ENCODE results near the gene DDX54.

Gene DDX54

DNA sequence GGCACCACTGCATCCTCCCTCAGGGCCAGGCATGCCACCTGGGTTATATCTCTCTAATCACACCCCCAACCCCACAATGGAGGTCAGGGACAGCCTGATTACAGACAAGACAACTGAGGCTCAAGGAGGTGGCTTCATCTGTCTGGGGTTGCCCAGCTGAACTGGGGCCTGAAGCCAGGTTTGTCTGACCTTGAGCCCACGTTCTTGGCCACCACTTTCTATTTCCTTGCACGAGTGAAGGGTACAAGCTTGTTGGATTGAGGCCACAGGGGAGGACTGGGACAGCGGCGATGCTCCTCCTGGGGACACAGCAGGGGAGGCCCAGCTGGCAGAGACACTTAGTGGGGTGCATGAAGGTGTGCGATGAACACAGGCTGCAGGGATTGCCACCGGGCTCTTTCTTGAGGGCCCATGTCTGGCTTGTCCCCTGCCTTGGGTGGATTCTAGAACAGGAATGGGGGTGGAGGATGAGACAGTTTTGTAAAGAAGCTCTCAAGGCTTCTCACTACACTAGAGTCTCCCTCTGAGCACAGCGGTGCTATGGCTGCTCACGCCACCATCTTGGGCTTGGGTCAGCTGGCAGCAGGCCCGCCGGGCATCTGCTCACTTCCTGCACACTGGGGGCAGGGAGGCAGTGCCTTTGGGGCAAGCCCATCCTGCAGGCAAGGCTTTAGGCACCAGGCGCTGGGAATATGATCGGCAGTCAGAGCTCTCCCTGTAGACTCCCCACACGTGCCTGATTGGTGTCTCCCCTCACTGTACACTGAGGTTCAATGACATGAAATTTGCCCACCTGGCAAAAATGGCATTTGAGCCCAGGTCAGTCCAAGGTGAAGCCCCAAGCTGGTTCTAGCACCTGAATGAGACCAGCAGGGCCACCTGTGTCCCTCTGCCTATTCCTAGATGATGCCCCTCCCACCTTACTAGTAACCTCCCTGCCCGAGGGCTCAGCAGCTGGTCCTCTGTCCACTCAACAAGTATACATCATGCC lies 16.2 kb upstream of the DDX54 start:
- H3K27ac ChIP-seq (replicated peaks): no peak overlapping the region
- TF ChIP-seq SPI1 (IDR thresholded peaks at IDR 0.05; ENCODE audit: borderline replicate concordance, low read depth) (no peak), CTCF (IDR thresholded peaks at IDR 0.05; ENCODE audit: insufficient read depth, low read length) (no peak), GABPA (IDR thresholded peaks at IDR 0.05; ENCODE audit: low read depth) (no peak), POLR2AphosphoS5 (IDR thresholded peaks at IDR 0.05; ENCODE audit: low read depth) (no peak)
- TF ChIP-seq, protein P1, sequence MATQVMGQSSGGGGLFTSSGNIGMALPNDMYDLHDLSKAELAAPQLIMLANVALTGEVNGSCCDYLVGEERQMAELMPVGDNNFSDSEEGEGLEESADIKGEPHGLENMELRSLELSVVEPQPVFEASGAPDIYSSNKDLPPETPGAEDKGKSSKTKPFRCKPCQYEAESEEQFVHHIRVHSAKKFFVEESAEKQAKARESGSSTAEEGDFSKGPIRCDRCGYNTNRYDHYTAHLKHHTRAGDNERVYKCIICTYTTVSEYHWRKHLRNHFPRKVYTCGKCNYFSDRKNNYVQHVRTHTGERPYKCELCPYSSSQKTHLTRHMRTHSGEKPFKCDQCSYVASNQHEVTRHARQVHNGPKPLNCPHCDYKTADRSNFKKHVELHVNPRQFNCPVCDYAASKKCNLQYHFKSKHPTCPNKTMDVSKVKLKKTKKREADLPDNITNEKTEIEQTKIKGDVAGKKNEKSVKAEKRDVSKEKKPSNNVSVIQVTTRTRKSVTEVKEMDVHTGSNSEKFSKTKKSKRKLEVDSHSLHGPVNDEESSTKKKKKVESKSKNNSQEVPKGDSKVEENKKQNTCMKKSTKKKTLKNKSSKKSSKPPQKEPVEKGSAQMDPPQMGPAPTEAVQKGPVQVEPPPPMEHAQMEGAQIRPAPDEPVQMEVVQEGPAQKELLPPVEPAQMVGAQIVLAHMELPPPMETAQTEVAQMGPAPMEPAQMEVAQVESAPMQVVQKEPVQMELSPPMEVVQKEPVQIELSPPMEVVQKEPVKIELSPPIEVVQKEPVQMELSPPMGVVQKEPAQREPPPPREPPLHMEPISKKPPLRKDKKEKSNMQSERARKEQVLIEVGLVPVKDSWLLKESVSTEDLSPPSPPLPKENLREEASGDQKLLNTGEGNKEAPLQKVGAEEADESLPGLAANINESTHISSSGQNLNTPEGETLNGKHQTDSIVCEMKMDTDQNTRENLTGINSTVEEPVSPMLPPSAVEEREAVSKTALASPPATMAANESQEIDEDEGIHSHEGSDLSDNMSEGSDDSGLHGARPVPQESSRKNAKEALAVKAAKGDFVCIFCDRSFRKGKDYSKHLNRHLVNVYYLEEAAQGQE (IDR thresholded peaks at IDR 0.05; ENCODE audit: insufficient replicate concordance, low read depth): no peak
- DNase-seq (ENCODE audit: low read depth in 1 of 2, low spot score in 1 of 2): no peak

GRCh38 chr12:113200021-113200797 lies 14.9 kb upstream of the DDX54 start:
- TF ChIP-seq, protein P1 (IDR thresholded peaks at IDR 0.05; ENCODE audit: insufficient replicate concordance, low read depth): no peak
- TF ChIP-seq SPI1 (IDR thresholded peaks at IDR 0.05; ENCODE audit: borderline replicate concordance, low read depth): no peak; the same call in 1 of the 2 replicates
- peak; percentile 35; the same call in 1 of the 2 replicates for TF ChIP-seq POLR2AphosphoS5 (IDR thresholded peaks at IDR 0.05; ENCODE audit: low read depth)
- no peak overlapping the region for H3K27ac ChIP-seq (replicated peaks)
- no peak overlapping the region for H3K4me3 ChIP-seq (replicated peaks; ENCODE audit: insufficient read depth, low read length)
- peak in 1 of 2 experiments; percentile 81 for DNase-seq (ENCODE audit: low read depth in 1 of 2, low spot score in 1 of 2)
- H3K27me3 ChIP-seq (ENCODE audit: insufficient read depth, poor library complexity, severe bottlenecking): no peaks in the 10 kb centered on the region

More for the DNA sequence above, 16.2 kb upstream of the DDX54 start:
- no peak overlapping the region for H3K4me3 ChIP-seq (replicated peaks; ENCODE audit: insufficient read depth, low read length)
- no peaks in the 10 kb centered on the region for H3K27me3 ChIP-seq (ENCODE audit: insufficient read depth, poor library complexity, severe bottlenecking)

GRCh38 chr12:113198296-113198695 lies 13.0 kb upstream of the DDX54 start:
- no peak for DNase-seq (ENCODE audit: low read depth in 1 of 2, low spot score in 1 of 2)
- TF ChIP-seq CTCF (IDR thresholded peaks at IDR 0.05; ENCODE audit: insufficient read depth, low read length) (no peak), GABPA (IDR thresholded peaks at IDR 0.05; ENCODE audit: low read depth) (no peak), POLR2AphosphoS5 (IDR thresholded peaks at IDR 0.05; ENCODE audit: low read depth) (no peak), SPI1 (IDR thresholded peaks at IDR 0.05; ENCODE audit: borderline replicate concordance, low read depth) (no peak)
- TF ChIP-seq, protein P1 (IDR thresholded peaks at IDR 0.05; ENCODE audit: insufficient replicate concordance, low read depth): no peak
- Histone ChIP-seq H3K27ac (replicated peaks) (no peak overlapping the region), H3K4me3 (replicated peaks; ENCODE audit: insufficient read depth, low read length) (no peak overlapping the region), H3K27me3 (ENCODE audit: insufficient read depth, poor library complexity, severe bottlenecking) (no peaks in the 10 kb centered on the region)

Data from HL-60 (cell line).